Transverse colon (tissue), 4 donors: ENCODE results near the gene NSL1.

Experiments
- CTCF ChIP-seq, 5 experiments: fragments of 200-600 bp in 3 of 5; fragments of 450-650 bp in 2 of 5; sonication (generic) in 3 of 5; IDR thresholded peaks; 1 replicate in 2 of 5; 2 replicates in 3 of 5; pipeline ENCODE4 v1.5.1; 2016 to 2017; ENCODE audit warnings: antibody characterized with exemption in 5 of 5, inconsistent platforms in 3 of 5, mild to moderate bottlenecking in 2 of 5, moderate library complexity in 1 of 5
- POLR2A ChIP-seq: fragments of 450-650 bp; IDR thresholded peaks from one replicate; pipeline ENCODE4 v1.6.1; 2016; ENCODE audit warnings: antibody characterized with exemption, mild to moderate bottlenecking, moderate library complexity
- POLR2AphosphoS5 ChIP-seq, 3 donors: sonication (generic); formaldehyde crosslinking; IDR thresholded peaks; one replicate each; pipeline ENCODE4 v1.6.1; 2016; ENCODE audit warnings: antibody characterized with exemption in 3 of 3

DNA sequence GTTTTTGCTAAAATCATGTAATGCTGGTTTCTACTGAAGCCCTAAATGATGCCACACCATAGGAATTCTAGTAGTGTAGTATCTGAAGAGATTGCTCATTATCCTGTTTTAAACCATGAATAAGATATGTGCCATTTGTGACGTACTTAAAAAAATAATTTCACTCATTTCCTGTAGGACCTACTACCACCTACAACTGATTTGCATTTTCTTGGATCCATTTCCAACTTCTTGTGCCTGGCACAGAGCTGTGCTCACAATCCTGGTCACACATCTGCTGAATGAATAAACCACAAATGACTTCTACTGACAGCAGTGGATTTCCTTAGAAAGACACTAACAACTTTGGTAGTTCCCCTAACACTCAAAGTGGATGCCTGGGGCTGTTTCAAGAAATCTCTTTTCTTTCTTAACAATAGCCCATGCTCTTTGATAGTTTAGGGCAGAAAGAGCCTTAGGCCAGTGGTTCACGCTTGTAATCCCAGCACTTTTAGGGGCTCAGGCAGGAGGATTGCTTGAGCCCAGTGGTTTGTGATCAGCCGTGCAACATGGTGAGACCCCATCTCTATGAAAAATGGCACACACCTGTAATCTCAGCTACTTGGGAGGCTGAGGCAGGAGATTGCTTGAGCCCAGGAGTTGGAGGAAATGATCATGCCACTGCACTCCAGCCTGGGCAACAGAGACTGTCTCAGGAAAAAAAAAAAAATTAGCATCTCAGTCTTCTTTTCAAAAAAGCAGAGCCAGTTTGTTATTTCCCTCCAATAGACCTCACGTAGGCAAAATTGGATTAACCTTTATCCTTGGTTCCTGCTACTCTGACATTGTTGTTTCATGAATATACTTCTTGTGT, 78.9 kb downstream of the NSL1 start:
- TF ChIP-seq POLR2A (no peak), CTCF (IDR thresholded peaks at IDR 0.05) (no peak), POLR2AphosphoS5 (IDR thresholded peaks at IDR 0.05) (no peak)
